Liver (tissue), 9 donors: ENCODE measurements around the gene RNF13. TPM values are rescaled to one million over a fixed set of nuclear protein-coding genes. Genes with fewer than 3 reads are reported as not detected.

Experiments
- DNase-seq: peaks from one replicate; pipeline ENCODE4 v3.0.0-alpha.2; 2017; ENCODE audit warnings: low spot score
- H3K27ac ChIP-seq, 2 donors: one replicate each; pipeline ENCODE4 v1.7.0; 2013; ENCODE audit warnings: inconsistent platforms in 2 of 2, low read length in 2 of 2, control low read depth in 1 of 2, low read depth in 1 of 2, mild to moderate bottlenecking in 1 of 2
- H3K27me3 ChIP-seq, 4 donors: one replicate each; pipeline versions ENCODE4 v1.6.1 to v1.7.0; 2013; ENCODE audit warnings: low read length in 3 of 4, inconsistent platforms in 1 of 4, mild to moderate bottlenecking in 1 of 4, moderate library complexity in 1 of 4; ENCODE audit not compliant: control insufficient read depth in 4 of 4, insufficient read depth in 4 of 4
- H3K36me3 ChIP-seq, 4 donors: one replicate each; pipeline versions ENCODE4 v1.6.1 to v1.7.0; 2013; ENCODE audit warnings: low read length in 3 of 4, mild to moderate bottlenecking in 3 of 4, low read depth in 1 of 4, moderate library complexity in 1 of 4; ENCODE audit not compliant: control insufficient read depth in 4 of 4, insufficient read depth in 3 of 4
- H3K4me1 ChIP-seq, 4 donors: one replicate each; pipeline versions ENCODE4 v1.6.1 to v1.7.0; 2013; ENCODE audit warnings: low read length in 3 of 4, mild to moderate bottlenecking in 3 of 4, moderate library complexity in 1 of 4; ENCODE audit not compliant: control insufficient read depth in 4 of 4, insufficient read depth in 4 of 4
- H3K4me3 ChIP-seq, 3 donors: one replicate each; pipeline versions ENCODE4 v1.6.1 to v1.7.0; 2013; ENCODE audit warnings: low read length in 3 of 3, control low read depth in 1 of 3, low read depth in 1 of 3, mild to moderate bottlenecking in 1 of 3
- H3K9ac ChIP-seq, 2 donors: one replicate each; pipeline ENCODE4 v1.7.0; 2013; ENCODE audit warnings: low read length in 2 of 2, mild to moderate bottlenecking in 2 of 2, moderate library complexity in 2 of 2, control low read depth in 1 of 2, low read depth in 1 of 2
- H3K9me3 ChIP-seq, 4 donors: one replicate each; pipeline versions ENCODE4 v1.6.1 to v1.7.0; 2013; ENCODE audit warnings: low read length in 3 of 4; ENCODE audit not compliant: control insufficient read depth in 4 of 4
- ATF3 ChIP-seq: IDR thresholded peaks from 2 replicates; pipeline ENCODE4 v1.6.1; 2016; ENCODE audit warnings: antibody characterized with exemption
- CTCF ChIP-seq: fragments of 150-350 bp; IDR thresholded peaks from 2 replicates; pipeline ENCODE4 v1.5.1; 2017; ENCODE audit warnings: improper control_type of control experiment, low read depth, low read length; ENCODE audit not compliant: missing input control
- EGR1 ChIP-seq, 2 donors: IDR thresholded peaks; 2 replicates each; pipeline ENCODE4 v1.6.1; 2016 to 2018; ENCODE audit warnings: antibody characterized with exemption in 2 of 2, low read depth in 2 of 2
- FOXA1 ChIP-seq: IDR thresholded peaks from 2 replicates; pipeline ENCODE4 v1.6.1; 2016; ENCODE audit warnings: antibody characterized with exemption
- FOXA2 ChIP-seq: IDR thresholded peaks from 2 replicates; pipeline ENCODE4 v1.6.1; 2016; ENCODE audit warnings: antibody characterized with exemption
- GABPA ChIP-seq, 2 donors: IDR thresholded peaks in 1 of 2; conservative IDR thresholded peaks in 1 of 2; 2 replicates each; pipeline ENCODE4 v1.6.1; 2016; ENCODE audit warnings: antibody characterized with exemption in 2 of 2, mild to moderate bottlenecking in 1 of 2, moderate library complexity in 1 of 2
- HNF4G ChIP-seq: IDR thresholded peaks from 2 replicates; pipeline ENCODE4 v1.6.1; 2016; ENCODE audit warnings: antibody characterized with exemption
- JUND ChIP-seq, 2 donors: IDR thresholded peaks; 2 replicates each; pipeline ENCODE4 v1.6.1; 2016; ENCODE audit warnings: antibody characterized with exemption in 2 of 2
- MAX ChIP-seq: IDR thresholded peaks from 2 replicates; pipeline ENCODE4 v1.6.1; 2016; ENCODE audit warnings: antibody characterized with exemption
- NR2F2 ChIP-seq: IDR thresholded peaks from 2 replicates; pipeline ENCODE4 v1.6.1; 2016; ENCODE audit warnings: antibody characterized with exemption
- RAD21 ChIP-seq, 2 donors: IDR thresholded peaks; 2 replicates each; pipeline ENCODE4 v1.6.1; 2016; ENCODE audit warnings: antibody characterized with exemption in 2 of 2, mild to moderate bottlenecking in 2 of 2
- RXRA ChIP-seq, 2 donors: IDR thresholded peaks; 2 replicates each; pipeline ENCODE4 v1.6.1; 2017 to 2018; ENCODE audit warnings: antibody characterized with exemption in 2 of 2, mild to moderate bottlenecking in 1 of 2
- SP1 ChIP-seq: IDR thresholded peaks from 2 replicates; pipeline ENCODE4 v1.6.1; 2018; ENCODE audit warnings: antibody characterized with exemption, mild to moderate bottlenecking
- TAF1 ChIP-seq: conservative IDR thresholded peaks from 2 replicates; pipeline ENCODE4 v1.6.1; 2016; ENCODE audit warnings: antibody characterized with exemption, mild to moderate bottlenecking
- YY1 ChIP-seq: IDR thresholded peaks from 2 replicates; pipeline ENCODE4 v1.6.1; 2016; ENCODE audit warnings: antibody characterized with exemption, mild to moderate bottlenecking
- WGBS: extraction: QIAGEN DNeasy Blood & Tissue Kit; methylation state at CpG from one replicate; pipeline ENCODE4 v1.1.7; 2013; 5-methylcytosine and 5-hydroxymethylcytosine counted together
- polyA plus RNA-seq, 2 donors: library from polyadenylated mRNA; stranded (reverse) in 1 of 2; unstranded in 1 of 2; fragments of 200-250 nt in 1 of 2; fragments of >200 nt in 1 of 2; fragmentation: Nextera tagmentation in 1 of 2; extraction: Ambion mirVana in 1 of 2; gene quantifications; one replicate each; pipeline versions ENCODE4 v1.2.1 to v1.2.3, GENCODE V29; 2013 to 2015
- total RNA-seq, 2 donors: library from RNA; depleted of rRNA; stranded (reverse); fragments of >200 nt; gene quantifications; one replicate each; pipeline ENCODE4 v1.2.3, GENCODE V29; 2014
- TF ChIP-seq, protein P1 (sequence below): IDR thresholded peaks from 2 replicates; pipeline ENCODE4 v1.6.1; 2016; ENCODE audit warnings: antibody characterized with exemption, mild to moderate bottlenecking
- TF ChIP-seq, protein P2 (sequence below): IDR thresholded peaks from 2 replicates; pipeline ENCODE4 v1.6.1; 2016; ENCODE audit warnings: antibody characterized with exemption
- donor health status: healthy.
- donor health status: healthy.
- donor health status: healthy.
- donor health status: healthy.
- donor health status: healthy.

RNF13 gene
- total and polyA plus RNA-seq, 4 donors: 31.3 to 70.5 (median 59.9) TPM

DNA sequence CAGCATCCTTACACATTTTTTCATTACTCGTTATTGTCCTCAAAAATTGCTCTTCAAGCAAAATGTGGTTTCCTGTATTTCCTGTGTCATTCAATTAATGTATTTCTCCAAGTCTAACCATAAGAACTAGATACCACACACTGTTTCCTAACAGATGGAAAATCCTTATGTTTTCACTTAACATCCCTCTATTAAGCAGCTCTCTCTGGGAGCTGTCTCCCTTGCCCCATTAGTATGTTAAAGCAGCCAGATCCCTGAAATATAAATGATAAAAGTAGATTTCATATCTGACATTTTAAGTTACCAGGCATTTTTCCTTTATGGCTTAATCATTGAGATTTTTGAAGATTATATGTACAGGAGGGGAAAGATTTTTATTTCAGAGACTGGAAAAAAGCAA, 141.8 kb downstream of the RNF13 start:
- no peak for TF ChIP-seq FOXA1
- no peak for TF ChIP-seq RXRA (IDR thresholded peaks at IDR 0.05)
- TF ChIP-seq JUND (IDR thresholded peaks at IDR 0.05): no peak
- no peak for TF ChIP-seq MAX
- TF ChIP-seq, protein P1, sequence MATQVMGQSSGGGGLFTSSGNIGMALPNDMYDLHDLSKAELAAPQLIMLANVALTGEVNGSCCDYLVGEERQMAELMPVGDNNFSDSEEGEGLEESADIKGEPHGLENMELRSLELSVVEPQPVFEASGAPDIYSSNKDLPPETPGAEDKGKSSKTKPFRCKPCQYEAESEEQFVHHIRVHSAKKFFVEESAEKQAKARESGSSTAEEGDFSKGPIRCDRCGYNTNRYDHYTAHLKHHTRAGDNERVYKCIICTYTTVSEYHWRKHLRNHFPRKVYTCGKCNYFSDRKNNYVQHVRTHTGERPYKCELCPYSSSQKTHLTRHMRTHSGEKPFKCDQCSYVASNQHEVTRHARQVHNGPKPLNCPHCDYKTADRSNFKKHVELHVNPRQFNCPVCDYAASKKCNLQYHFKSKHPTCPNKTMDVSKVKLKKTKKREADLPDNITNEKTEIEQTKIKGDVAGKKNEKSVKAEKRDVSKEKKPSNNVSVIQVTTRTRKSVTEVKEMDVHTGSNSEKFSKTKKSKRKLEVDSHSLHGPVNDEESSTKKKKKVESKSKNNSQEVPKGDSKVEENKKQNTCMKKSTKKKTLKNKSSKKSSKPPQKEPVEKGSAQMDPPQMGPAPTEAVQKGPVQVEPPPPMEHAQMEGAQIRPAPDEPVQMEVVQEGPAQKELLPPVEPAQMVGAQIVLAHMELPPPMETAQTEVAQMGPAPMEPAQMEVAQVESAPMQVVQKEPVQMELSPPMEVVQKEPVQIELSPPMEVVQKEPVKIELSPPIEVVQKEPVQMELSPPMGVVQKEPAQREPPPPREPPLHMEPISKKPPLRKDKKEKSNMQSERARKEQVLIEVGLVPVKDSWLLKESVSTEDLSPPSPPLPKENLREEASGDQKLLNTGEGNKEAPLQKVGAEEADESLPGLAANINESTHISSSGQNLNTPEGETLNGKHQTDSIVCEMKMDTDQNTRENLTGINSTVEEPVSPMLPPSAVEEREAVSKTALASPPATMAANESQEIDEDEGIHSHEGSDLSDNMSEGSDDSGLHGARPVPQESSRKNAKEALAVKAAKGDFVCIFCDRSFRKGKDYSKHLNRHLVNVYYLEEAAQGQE: no peak
- WGBS: 74% methylated on average over 1 of the region's 1 CpG
- H3K4me1 ChIP-seq: peaks cover 3 to 27% (median 11%) of the 10 kb centered on the region in 4 donors

DNA sequence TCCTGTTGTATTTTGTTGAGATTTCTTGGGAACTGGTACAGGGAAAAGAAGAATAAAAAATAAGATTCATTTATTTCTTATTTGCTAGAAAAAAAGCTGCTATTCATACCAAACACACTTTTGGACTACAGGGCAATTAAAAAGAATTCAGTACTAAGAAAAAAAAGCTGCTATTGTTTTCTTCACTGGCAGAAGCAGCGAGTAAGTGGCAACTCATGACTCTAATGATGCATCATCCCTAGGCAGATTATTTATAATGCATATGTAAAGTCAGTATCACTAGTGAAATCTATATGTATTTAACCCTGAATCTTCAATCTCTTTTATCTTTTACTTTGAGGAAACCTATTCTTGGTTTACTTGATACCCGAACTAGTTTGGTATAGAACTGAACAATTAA, 142.4 kb downstream of the RNF13 start:
- H3K36me3 ChIP-seq: peaks cover 0 to 6% (median 2%) of the 10 kb centered on the region in 4 donors
- no peak overlapping the region for H3K27ac ChIP-seq
- TF ChIP-seq SP1 (no peak), RXRA (IDR thresholded peaks at IDR 0.05) (no peak), GABPA (IDR thresholded peaks at IDR 0.05 in 1 of 2, conservative IDR thresholded peaks at IDR 0.05 in 1 of 2) (no peak), HNF4G (no peak), ATF3 (no peak), RAD21 (IDR thresholded peaks at IDR 0.05) (no peak), CTCF (no peak), JUND (IDR thresholded peaks at IDR 0.05) (no peak), FOXA1 (no peak), EGR1 (IDR thresholded peaks at IDR 0.05; ENCODE audit: low read depth in 2 of 2) (no peak), MAX (no peak), YY1 (no peak), NR2F2 (no peak), TAF1 (no peak), FOXA2 (no peak)
- TF ChIP-seq, protein P2, sequence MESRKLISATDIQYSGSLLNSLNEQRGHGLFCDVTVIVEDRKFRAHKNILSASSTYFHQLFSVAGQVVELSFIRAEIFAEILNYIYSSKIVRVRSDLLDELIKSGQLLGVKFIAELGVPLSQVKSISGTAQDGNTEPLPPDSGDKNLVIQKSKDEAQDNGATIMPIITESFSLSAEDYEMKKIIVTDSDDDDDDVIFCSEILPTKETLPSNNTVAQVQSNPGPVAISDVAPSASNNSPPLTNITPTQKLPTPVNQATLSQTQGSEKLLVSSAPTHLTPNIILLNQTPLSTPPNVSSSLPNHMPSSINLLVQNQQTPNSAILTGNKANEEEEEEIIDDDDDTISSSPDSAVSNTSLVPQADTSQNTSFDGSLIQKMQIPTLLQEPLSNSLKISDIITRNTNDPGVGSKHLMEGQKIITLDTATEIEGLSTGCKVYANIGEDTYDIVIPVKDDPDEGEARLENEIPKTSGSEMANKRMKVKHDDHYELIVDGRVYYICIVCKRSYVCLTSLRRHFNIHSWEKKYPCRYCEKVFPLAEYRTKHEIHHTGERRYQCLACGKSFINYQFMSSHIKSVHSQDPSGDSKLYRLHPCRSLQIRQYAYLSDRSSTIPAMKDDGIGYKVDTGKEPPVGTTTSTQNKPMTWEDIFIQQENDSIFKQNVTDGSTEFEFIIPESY: no peak
- TF ChIP-seq, protein P1: no peak
- DNase-seq: no peak
- H3K27me3 ChIP-seq: no peaks in the 10 kb centered on the region
- WGBS: 98% methylated on average over 2 of the region's 2 CpGs
- H3K4me3 ChIP-seq: no peak overlapping the region
- no peak overlapping the region for H3K9ac ChIP-seq
- H3K9me3 ChIP-seq: no peaks in the 10 kb centered on the region
- peaks cover 3 to 27% (median 11%) of the 10 kb centered on the region in 4 donors for H3K4me1 ChIP-seq

More for the DNA sequence above, 141.8 kb downstream of the RNF13 start:
- peaks cover 0 to 6% (median 2%) of the 10 kb centered on the region in 4 donors for H3K36me3 ChIP-seq
- H3K9ac ChIP-seq: no peak overlapping the region
- H3K27me3 ChIP-seq: no peaks in the 10 kb centered on the region
- DNase-seq: no peak
- H3K9me3 ChIP-seq: no peaks in the 10 kb centered on the region
- H3K4me3 ChIP-seq: no peak overlapping the region
- no peak overlapping the region for H3K27ac ChIP-seq
